HG03095 (cell line): ENCODE results near the gene GCNA.
"Not testable (repeated sequence)": the region's sequence is repeated elsewhere in the genome, so short reads cannot be mapped to it uniquely, and the experiment has no call there.

ENCODE experiments used
- ATAC-seq: cut with Tn5 transposase; IDR thresholded peaks from one replicate; pipeline ENCODE4 v1.9.1; 2021; ENCODE audit warnings: moderate library complexity; ENCODE audit not compliant: unreplicated experiment

GCNA gene

GRCh38 chrX:71556036-71556435 lies 22.2 kb upstream of the GCNA start:
- no peak for ATAC-seq

GRCh38 chrX:71558920-71559319 lies 19.3 kb upstream of the GCNA start:
- ATAC-seq = no peak

GRCh38 chrX:71559773-71560172 lies 18.5 kb upstream of the GCNA start:
- not testable (repeated sequence) for ATAC-seq

- no peak for ATAC-seq
Measured at GRCh38 chrX:71563921-71564320, 14.3 kb upstream of the GCNA start.

- no peak for ATAC-seq
Measured at GRCh38 chrX:71565474-71566041, 12.7 kb upstream of the GCNA start.

GRCh38 chrX:71571390-71571789 lies 6.8 kb upstream of the GCNA start:
- not testable (repeated sequence) for ATAC-seq

GRCh38 chrX:71573590-71573989 lies 4.6 kb upstream of the GCNA start:
- ATAC-seq = no peak

- ATAC-seq = no peak
Measured at GRCh38 chrX:71577682-71578081, 555 bp upstream of the GCNA start.

GRCh38 chrX:71579136-71579989 lies 1.1 kb downstream of the GCNA start:
- ATAC-seq = no peak

GRCh38 chrX:71579990-71580380 lies 1.7 kb downstream of the GCNA start:
- ATAC-seq = no peak

- no peak for ATAC-seq
Measured at GRCh38 chrX:71581210-71581609, 3.0 kb downstream of the GCNA start.

- no peak for ATAC-seq
Measured at GRCh38 chrX:71586929-71587328, 8.7 kb downstream of the GCNA start.

- ATAC-seq = not testable (repeated sequence)
Measured at GRCh38 chrX:71593210-71593609, 15.0 kb downstream of the GCNA start.

GRCh38 chrX:71599965-71600364 lies 21.7 kb downstream of the GCNA start:
- ATAC-seq = no peak

- ATAC-seq = no peak
Measured at GRCh38 chrX:71603618-71604017, 25.4 kb downstream of the GCNA start.

- ATAC-seq = no peak
Measured at GRCh38 chrX:71604141-71604540, 25.9 kb downstream of the GCNA start.

- no peak for ATAC-seq
Measured at GRCh38 chrX:71604796-71605568, 26.7 kb downstream of the GCNA start.

- ATAC-seq = no peak
Measured at GRCh38 chrX:71606536-71607216, 28.4 kb downstream of the GCNA start.

GRCh38 chrX:71607488-71607887 lies 29.3 kb downstream of the GCNA start:
- ATAC-seq = no peak

- ATAC-seq = no peak
Measured at GRCh38 chrX:71609095-71609750, 31.0 kb downstream of the GCNA start.

GRCh38 chrX:71611736-71612135 lies 33.5 kb downstream of the GCNA start:
- ATAC-seq = not testable (repeated sequence)
